ENCODE results near the gene TPPP3. TPM values are rescaled to one million over a fixed set of nuclear protein-coding genes. Genes with fewer than 3 reads are reported as not detected.

The TPPP3 gene
- total RNA-seq, 1 experiment from 2014 or later, result 3.1 TPM

- Histone ChIP-seq H3K4me1 (replicated peaks; ENCODE audit: insufficient read depth) (peaks cover 8% of the 10 kb centered on the region), H3K9me3 (ENCODE audit: insufficient read depth, low read depth) (no peaks in the 10 kb centered on the region), H3K27me3 (ENCODE audit: insufficient read depth, low read depth) (no peaks in the 10 kb centered on the region), H3F3A (ENCODE audit: insufficient read depth, low read depth) (peaks cover 11% of the 10 kb centered on the region; the same call in 1 of the 2 replicates), H3K9me2 (ENCODE audit: insufficient read depth) (no peaks in the 10 kb centered on the region), H3K4me2 (no peak overlapping the region), H2AFZ (no peak overlapping the region), H3K27ac (no peak overlapping the region), H3K79me2 (ENCODE audit: low read depth) (no peaks in the 10 kb centered on the region), H3K36me3 (ENCODE audit: low read depth) (no peaks in the 10 kb centered on the region), H4K20me1 (ENCODE audit: insufficient read depth) (no peaks in the 10 kb centered on the region), H3K4me3 (no peak overlapping the region)
- CTCF ChIA-PET, result interaction anchor here (0.6 to 1.2 kb wide), 4 partner anchors 21 to 413 kb away, joined by 3 to 19 read pairs (median 6); no protein-coding TSS in a partner anchor
- POLR2A ChIA-PET (ENCODE audit: unreplicated experiment), result interaction anchor here (0.7 kb wide), 2 partner anchors 46 to 107 kb away, joined by 4 to 6 read pairs; no protein-coding TSS in a partner anchor
- intact Hi-C loops (cut with micrococcal nuclease; ENCODE audit: unreplicated experiment), result no loop called here
- no peak for DNase-seq
- TSS peak; percentile 28 for BruUV-seq (replicated peaks)
- TF ChIP-seq EZH2 (IDR thresholded peaks at IDR 0.05; ENCODE audit: low read depth) (no peak), CTCF (conservative IDR thresholded peaks at IDR 0.05) (no peak)
Measured at GRCh38 chr16:67413978-67414911, 20.9 kb upstream of the TPPP3 start.

GRCh38 chr16:67412294-67412693 is 19.0 kb upstream of the TPPP3 start:
- H2AFZ ChIP-seq, result no peak overlapping the region
- H3F3A ChIP-seq (ENCODE audit: insufficient read depth, low read depth), result 0 out of 2 replicates have a peak, but pooled peaks cover 5% of the 10 kb centered on the region
- H4K20me1 ChIP-seq (ENCODE audit: insufficient read depth), result no peaks in the 10 kb centered on the region
- no peaks in the 10 kb centered on the region for H3K79me2 ChIP-seq (ENCODE audit: low read depth)
- peaks cover 8% of the 10 kb centered on the region for H3K4me1 ChIP-seq (replicated peaks; ENCODE audit: insufficient read depth)
- H3K27ac ChIP-seq, result no peak overlapping the region
- DNase-seq, result no peak
- no peaks in the 10 kb centered on the region for H3K27me3 ChIP-seq (ENCODE audit: insufficient read depth, low read depth)
- no TSS peak for BruUV-seq (replicated peaks)
- CTCF ChIA-PET, result interaction anchor here (0.5 to 0.7 kb wide), 2 partner anchors 14 to 21 kb away, joined by 3 read pairs; no protein-coding TSS in a partner anchor
- H3K36me3 ChIP-seq (ENCODE audit: low read depth), result no peaks in the 10 kb centered on the region
- POLR2A ChIA-PET (ENCODE audit: unreplicated experiment), result interaction anchor here (0.6 kb wide), 1 partner anchor 101 kb away, joined by 3 read pairs; no protein-coding TSS in a partner anchor
- no peaks in the 10 kb centered on the region for H3K9me2 ChIP-seq (ENCODE audit: insufficient read depth)
- intact Hi-C loops (cut with micrococcal nuclease; ENCODE audit: unreplicated experiment), result no loop called here
- no peak overlapping the region for H3K4me2 ChIP-seq
- H3K9me3 ChIP-seq (ENCODE audit: insufficient read depth, low read depth), result no peaks in the 10 kb centered on the region
- no peak for TF ChIP-seq EZH2 (IDR thresholded peaks at IDR 0.05; ENCODE audit: low read depth)
- no peak overlapping the region for H3K4me3 ChIP-seq

- no peaks in the 10 kb centered on the region for H3K27me3 ChIP-seq (ENCODE audit: insufficient read depth, low read depth)
- H3K4me3 ChIP-seq, result no peak overlapping the region
- BruUV-seq (replicated peaks), result no TSS peak
- no peaks in the 10 kb centered on the region for H3K79me2 ChIP-seq (ENCODE audit: low read depth)
- intact Hi-C loops (cut with micrococcal nuclease; ENCODE audit: unreplicated experiment), result no loop called here
- H3K4me1 ChIP-seq (replicated peaks; ENCODE audit: insufficient read depth), result peaks cover 8% of the 10 kb centered on the region; the same call in 1 of the 2 replicates
- no peaks in the 10 kb centered on the region for H3K9me2 ChIP-seq (ENCODE audit: insufficient read depth)
- no peaks in the 10 kb centered on the region for H3K9me3 ChIP-seq (ENCODE audit: insufficient read depth, low read depth)
- H3F3A ChIP-seq (ENCODE audit: insufficient read depth, low read depth), result 0 out of 2 replicates have a peak, but pooled peaks cover 5% of the 10 kb centered on the region
- no peak overlapping the region for H3K27ac ChIP-seq
- TF ChIP-seq CTCF (conservative IDR thresholded peaks at IDR 0.05), result no peak
- no peak for TF ChIP-seq EZH2 (IDR thresholded peaks at IDR 0.05; ENCODE audit: low read depth)
- H3K36me3 ChIP-seq (ENCODE audit: low read depth), result no peaks in the 10 kb centered on the region
- ChIA-PET POLR2A (ENCODE audit: unreplicated experiment) (no interaction called here), CTCF (interaction anchor here (0.8 kb wide), 1 partner anchor 40 kb away, joined by 3 read pairs; no protein-coding TSS in a partner anchor)
- H3K4me2 ChIP-seq, result no peak overlapping the region
- no peak for DNase-seq
- H4K20me1 ChIP-seq (ENCODE audit: insufficient read depth), result no peaks in the 10 kb centered on the region
- H2AFZ ChIP-seq, result no peak overlapping the region
Measured at GRCh38 chr16:67411339-67411738, 18.0 kb upstream of the TPPP3 start.

Measured in PC-9 (cell line).